ENCODE measurements around the gene MMP3. TPM values are rescaled to one million over a fixed set of nuclear protein-coding genes. Genes with fewer than 3 reads are reported as not detected.

Gene MMP3
- total and polyA plus RNA-seq, 2 donors (not counting 3 experiments of a cell fraction or from before 2014, with no cell fraction given) = not detected

GRCh38 chr11:102819491-102819890 is 23.9 kb downstream of the MMP3 start:
- Histone ChIP-seq H2AFZ (ENCODE audit: low read depth, low read length) (no peak overlapping the region), H3K9ac (replicated peaks; ENCODE audit: extremely low read depth, insufficient read depth, low read length) (no peak overlapping the region), H3K36me3 (ENCODE audit: control insufficient read depth in 2 of 2, extremely low read depth in 1 of 2, insufficient read depth in 2 of 2, low read length in 2 of 2) (no peaks in the 10 kb centered on the region), H3K4me3 (replicated peaks in 1 of 3; ENCODE audit: insufficient read depth in 1 of 3, low read depth in 1 of 3, low read length in 3 of 3) (no peak overlapping the region), H3K4me1 (ENCODE audit: control insufficient read depth, extremely low read depth, insufficient read depth, low read length) (no peaks in the 10 kb centered on the region), H3K27me3 (ENCODE audit: control insufficient read depth in 2 of 2, insufficient read depth in 2 of 2, low read length in 2 of 2) (peaks cover 7 to 11% of the 10 kb centered on the region in 2 experiments), H3K79me2 (ENCODE audit: control insufficient read depth, insufficient read depth, low read length) (no peaks in the 10 kb centered on the region), H3K9me1 (replicated peaks; ENCODE audit: control insufficient read depth, extremely low read depth, insufficient read depth, low read length) (no peaks in the 10 kb centered on the region), H4K20me1 (replicated peaks; ENCODE audit: control insufficient read depth, extremely low read depth, insufficient read depth, low read length) (no peaks in the 10 kb centered on the region), H3K9me3 (replicated peaks; ENCODE audit: control insufficient read depth, insufficient read depth, low read length) (no peaks in the 10 kb centered on the region), H3K27ac (ENCODE audit: insufficient read depth, low read depth, low read length) (no peak overlapping the region), H3K4me2 (ENCODE audit: insufficient read depth, low read length) (no peak overlapping the region)
- TF ChIP-seq FOS (IDR thresholded peaks at IDR 0.05; ENCODE audit: borderline replicate concordance, insufficient read depth, low read length) (no peak), POLR2A (IDR thresholded peaks at IDR 0.05; ENCODE audit: low read depth, low read length) (no peak), JUN (IDR thresholded peaks at IDR 0.05; ENCODE audit: borderline replicate concordance, insufficient read depth, insufficient read length, low read depth) (no peak), GATA2 (IDR thresholded peaks at IDR 0.05; ENCODE audit: insufficient read depth, insufficient read length, low read depth, low read length) (no peak), EZH2 (IDR thresholded peaks at IDR 0.05; ENCODE audit: borderline replicate concordance, low read depth, low read length, severe bottlenecking) (no peak), CTCF (IDR thresholded peaks at IDR 0.05; ENCODE audit: extremely low read depth in 1 of 2, insufficient read depth in 1 of 2, low read depth in 1 of 2, low read length in 2 of 2) (no peak), POLR2AphosphoS5 (IDR thresholded peaks at IDR 0.05; ENCODE audit: insufficient read depth, low read depth, low read length) (no peak), MYC (IDR thresholded peaks at IDR 0.05; ENCODE audit: low read depth, low read length) (no peak), MAX (IDR thresholded peaks at IDR 0.05; ENCODE audit: insufficient read depth, insufficient read length) (no peak)
- dilution Hi-C loops (cut with MboI; ENCODE audit: extremely low pct_ligation_motif_present, low sequenced_read_pairs) = no loop called here
- ChIA-PET CTCF (interaction anchor here (1.0 to 2.4 kb wide), 6 partner anchors 8 to 85 kb away, joined by 3 to 9 read pairs (median 3); no protein-coding TSS in a partner anchor), POLR2A (no interaction called here)
- FAIRE-seq = no peak
- DNase-seq (ENCODE audit: low read depth, low spot score) = no peak
- intact Hi-C loops (cut with micrococcal nuclease) = no loop called here
- no TSS peak for BruUV-seq (replicated peaks)
